Raji (cell line): ENCODE results near the gene NANOG.
"Not testable (repeated sequence)": the region's sequence is repeated elsewhere in the genome, so short reads cannot be mapped to it uniquely, and the experiment has no call there.

ENCODE experiments used
- POLR2A ChIP-seq: IDR thresholded peaks from 2 replicates; pipeline ENCODE4 v1.6.1; 2011; ENCODE audit warnings: low read depth, low read length, control low read depth; ENCODE audit not compliant: insufficient read depth

NANOG gene

DNA sequence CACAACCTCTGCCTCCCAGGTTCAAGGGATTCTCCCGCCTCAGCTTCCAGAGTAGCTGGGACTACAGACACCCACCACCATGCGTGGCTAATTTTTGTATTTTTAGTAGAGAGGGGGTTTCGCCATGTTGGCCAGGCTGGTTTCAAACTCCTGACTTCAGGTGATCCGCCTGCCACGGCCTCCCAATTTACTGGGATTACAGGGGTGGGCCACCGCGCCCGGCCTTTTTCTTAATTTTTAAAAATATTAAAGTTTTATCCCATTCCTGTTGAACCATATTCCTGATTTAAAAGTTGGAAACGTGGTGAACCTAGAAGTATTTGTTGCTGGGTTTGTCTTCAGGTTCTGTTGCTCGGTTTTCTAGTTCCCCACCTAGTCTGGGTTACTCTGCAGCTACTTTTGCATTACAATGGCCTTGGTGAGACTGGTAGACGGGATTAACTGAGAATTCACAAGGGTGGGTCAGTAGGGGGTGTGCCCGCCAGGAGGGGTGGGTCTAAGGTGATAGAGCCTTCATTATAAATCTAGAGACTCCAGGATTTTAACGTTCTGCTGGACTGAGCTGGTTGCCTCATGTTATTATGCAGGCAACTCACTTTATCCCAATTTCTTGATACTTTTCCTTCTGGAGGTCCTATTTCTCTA, at the start of gene NANOG:
Gene NANOG (plus strand): TSS at position 519 of the 645 bp plus-strand sequence. CDS start 213 bp downstream, outside the sequence.
- TF ChIP-seq POLR2A, result not testable (repeated sequence)

DNA sequence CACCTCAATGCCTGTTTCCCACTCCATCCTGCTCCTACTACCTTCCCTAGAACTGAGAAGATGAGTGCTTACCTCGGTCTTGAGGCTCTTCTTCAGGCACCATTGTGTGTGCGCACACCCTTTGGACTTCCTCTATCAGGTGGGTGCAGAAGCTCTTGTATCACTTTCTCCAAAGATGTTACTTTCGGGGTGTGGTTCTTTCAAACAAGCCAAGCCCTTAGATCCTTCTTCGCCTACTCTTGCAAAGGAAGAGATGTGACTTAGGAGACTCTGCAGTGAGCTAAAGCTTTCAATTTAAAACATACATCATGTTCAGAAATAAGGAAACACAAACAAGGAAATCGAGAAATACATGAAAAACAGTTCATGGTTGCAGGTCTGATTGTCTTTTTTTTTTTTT, 42.0 kb upstream of the NANOG start, which contains the start of gene CLEC4C:
Gene CLEC4C (minus strand): TSS at position 130 of the 400 bp plus-strand sequence. CDS start 27 bp downstream, at position 103.
- no peak for TF ChIP-seq POLR2A

DNA sequence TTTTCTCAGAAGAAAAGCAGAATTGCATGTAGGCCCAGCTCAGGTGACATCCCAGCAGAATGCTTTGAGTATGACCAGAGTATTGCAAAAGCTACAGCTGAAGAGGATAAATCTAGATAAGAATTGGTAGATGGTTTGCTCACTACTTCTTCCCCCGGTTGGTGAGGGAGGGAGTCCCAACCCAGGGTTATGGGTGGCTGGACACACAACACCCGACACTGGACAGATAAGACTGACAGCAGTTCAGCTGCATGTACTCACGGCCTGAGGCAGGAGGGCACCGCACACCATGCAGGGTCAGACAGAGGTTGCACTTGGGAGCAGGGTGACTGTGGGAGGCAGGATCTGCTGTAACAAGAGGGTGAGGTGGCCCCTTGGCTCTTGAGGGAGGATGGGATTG, 40.4 kb upstream of the NANOG start:
- no peak for TF ChIP-seq POLR2A

DNA sequence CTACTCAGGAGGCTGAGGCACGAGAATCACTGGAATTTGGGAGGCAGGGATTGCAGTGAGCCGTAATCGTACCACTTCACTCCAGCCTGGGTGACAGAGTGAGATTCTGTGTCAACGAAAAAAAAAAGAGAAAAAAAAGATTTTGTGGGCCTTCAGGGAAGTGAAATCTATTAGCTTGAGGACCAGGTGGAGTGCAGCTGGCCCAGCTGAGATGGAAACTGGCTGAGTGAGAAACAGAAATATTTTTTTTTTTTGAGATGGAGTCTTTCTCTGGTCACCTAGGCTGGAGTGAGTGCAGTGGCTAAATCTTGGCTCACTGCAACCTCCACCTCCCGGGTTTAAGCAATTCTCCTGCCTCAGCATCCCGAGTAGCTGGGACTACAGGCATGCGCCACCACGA, 39.8 kb upstream of the NANOG start:
- no peak for TF ChIP-seq POLR2A

DNA sequence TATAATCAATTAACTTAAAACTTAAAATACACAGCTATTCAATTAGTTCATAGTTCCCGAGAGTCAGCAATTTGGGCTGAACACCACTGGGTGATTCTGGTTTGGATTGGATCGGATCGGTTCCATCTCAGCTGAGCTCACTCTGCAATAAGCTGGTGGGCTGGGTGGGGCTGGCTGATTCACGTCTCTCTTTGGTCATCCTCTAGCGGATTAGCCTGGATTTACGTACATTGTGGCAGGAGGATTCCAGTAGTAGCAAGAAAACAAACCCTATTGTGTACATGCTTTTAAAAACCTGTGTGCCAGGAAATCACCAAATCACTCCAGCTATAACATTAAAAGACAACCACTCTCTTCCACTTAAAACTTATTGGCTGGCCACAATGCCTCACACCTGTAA, 38.9 kb upstream of the NANOG start:
- TF ChIP-seq POLR2A, result no peak

DNA sequence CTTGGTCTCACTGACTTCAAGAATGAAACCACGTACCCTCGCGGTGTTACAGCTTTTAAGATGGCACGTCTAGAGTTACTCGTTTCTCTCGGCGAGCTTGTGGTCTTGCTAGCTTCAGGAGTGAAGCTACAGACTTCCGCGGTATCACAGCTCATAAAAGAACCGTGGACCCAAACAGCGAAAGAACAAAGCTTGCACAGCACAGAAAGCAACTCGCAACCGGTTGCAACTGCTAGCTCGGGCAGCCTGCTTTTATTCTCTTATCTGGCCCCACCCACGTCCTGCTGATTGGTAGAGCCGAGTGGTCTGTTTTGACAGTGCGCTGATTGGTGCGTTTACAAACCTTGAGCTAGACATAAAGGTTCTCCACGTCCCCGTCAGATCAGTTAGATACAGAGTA, 37.8 kb upstream of the NANOG start:
- TF ChIP-seq POLR2A, result no peak

DNA sequence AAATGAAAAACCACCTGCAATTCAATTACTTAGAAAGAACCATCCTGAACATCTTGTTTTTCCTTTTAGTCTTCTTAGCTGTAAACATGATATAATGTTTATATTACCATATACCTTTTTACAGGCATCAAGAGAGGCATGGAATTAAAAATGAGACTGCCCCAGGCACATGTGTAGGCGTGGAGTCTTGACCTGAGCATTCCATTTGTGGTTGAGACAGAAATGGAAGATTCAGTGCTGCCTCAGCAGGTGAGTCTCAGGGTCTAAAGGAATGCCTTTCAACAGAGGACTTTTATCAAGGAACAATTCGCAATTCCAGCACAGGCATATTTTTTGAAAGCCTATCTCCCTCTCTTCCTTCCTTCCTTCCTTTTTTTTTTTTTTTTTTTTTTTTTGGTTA, 32.2 kb upstream of the NANOG start:
- TF ChIP-seq POLR2A, result no peak

DNA sequence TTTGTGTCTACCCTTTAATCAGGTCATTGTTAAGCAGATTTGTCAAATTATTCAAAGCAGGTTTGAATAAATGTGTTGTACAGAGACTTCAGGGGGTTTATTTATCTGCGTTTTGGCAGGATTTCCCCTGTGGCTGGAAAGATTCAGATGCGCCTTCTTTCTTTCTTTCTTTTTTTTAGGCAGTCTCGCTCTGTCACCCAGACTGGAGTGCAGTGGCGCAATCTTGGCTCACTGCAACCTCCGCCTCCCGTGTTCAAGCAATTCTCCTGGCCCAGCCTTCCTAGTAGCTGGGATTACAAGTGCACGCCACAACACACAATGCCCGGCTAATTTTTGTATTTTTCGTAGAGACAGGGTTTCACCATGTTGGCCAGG, 30.4 kb upstream of the NANOG start:
- TF ChIP-seq POLR2A, result no peak

DNA sequence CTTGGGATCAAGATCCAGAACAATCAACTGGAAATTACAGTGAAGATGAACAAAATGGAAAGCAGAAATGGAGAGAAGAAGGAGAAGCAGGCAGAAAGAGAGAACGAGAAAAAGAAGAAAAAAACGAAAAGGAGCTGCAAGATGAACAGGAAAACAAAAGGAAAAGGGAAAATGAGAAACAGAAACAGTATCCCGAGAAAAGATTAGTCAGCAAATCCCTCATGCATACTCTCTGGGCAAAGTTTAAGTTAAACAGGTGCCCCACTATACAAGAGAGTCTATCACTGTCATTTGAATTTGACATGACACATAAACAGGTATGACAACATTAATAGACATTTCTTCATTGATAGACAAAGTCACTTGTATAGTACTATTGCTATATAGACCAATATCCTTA, 19.2 kb upstream of the NANOG start:
- no peak for TF ChIP-seq POLR2A

DNA sequence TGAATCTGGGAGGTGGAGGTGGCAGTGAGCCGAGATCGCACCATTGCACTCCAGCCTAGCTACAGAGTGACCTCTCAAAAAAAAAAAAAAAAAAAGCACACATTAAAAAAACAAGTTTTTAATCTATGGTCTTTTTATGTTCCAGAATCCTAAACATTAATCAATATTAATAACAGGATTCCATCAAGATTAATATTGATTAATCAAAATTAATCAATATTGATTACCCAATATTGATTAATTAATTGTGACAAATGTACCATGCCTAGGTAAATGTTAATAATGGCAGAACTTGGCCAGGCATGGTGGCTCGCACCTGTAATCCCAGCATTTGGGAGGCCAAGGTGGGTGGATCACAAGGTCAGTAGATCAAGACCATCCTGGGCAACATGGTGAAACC, 7.9 kb upstream of the NANOG start:
- no peak for TF ChIP-seq POLR2A

DNA sequence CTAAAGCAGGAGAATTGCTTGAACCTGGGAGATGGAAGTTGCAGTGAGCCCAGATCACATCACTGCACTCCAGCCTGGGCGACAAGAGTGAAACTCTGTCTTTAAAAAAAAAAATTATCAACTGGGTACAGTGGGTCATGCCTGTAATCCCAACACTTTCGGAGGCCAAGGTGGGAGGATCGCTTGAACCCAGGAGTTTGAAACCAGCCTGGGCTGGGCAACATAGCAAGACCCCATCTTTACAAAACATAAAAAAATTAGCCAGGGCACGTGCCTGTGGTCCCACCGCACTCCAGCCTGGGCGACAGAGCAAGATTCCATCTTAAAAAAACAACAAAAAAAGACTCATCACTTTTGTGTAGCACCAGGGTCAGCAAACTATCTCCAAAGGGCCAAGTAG, 7.1 kb upstream of the NANOG start:
- TF ChIP-seq POLR2A, result no peak

DNA sequence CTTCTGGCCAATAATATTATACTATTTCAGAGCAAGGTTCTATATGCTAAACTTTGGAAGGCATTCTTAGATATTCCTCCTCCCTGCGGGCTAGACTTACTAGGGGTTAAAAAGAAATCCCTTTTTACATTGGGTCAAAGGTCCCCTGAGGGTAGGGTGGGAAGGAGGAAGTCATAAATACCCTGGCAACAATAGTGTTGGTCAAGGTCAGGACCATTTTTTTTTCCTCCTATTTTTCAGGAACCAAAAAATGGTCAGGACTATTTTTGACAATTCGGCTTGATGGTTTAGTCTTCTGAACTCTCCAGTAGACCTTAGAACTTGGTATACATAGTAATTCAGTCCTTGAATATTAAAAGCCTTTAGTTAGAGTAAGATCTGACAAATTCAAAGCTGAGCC, 4.5 kb upstream of the NANOG start:
- TF ChIP-seq POLR2A, result no peak

DNA sequence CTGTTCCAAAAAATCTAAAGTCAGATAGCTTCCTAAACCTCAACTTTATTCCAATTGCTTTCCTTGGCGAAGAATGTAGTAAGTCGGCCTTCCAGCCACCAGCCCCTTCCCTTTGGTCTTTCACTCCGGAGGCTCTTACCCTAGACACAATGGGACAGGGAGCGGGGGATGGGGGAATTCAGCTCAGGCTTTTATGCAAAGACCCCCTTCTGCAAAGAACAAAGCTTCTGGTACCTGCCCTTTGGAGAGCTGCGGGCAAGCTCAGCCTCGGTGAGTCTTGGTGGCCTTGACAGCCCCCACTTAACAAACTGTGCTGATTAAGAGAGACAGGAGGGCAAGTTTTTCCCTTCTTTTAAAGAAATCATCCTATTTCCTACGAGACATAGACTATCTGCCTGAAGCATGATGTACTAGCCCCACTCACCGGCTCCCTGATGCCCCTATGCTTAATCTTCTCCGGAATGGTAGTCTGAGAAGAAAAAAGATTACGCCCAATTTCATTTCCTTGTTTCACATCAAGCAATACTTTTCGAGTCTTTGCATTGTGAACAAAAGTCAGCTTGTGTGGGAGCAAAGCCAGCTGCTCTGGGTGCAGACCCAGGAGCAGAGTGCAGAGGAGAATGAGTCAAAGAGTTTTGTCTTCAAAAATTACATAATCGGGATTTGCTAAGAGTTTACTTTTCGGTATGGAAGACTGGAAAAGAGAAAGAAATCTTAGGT, 1.5 kb upstream of the NANOG start:
- TF ChIP-seq POLR2A, result no peak

DNA sequence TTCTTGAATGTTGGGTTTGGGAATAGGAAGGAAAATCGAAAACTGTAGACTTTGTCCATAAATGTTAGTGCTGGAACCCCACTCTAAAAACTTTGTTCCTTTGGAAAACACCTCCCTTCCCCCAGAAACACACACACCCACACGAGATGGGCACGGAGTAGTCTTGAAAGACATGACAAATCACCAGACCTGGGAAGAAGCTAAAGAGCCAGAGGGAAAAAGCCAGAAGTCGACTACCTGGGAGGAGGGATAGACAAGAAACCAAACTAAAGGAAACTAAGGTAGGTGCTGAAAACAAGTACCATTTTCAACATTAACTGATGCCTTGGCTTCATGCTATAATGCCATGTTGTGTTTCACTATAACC, 925 bp upstream of the NANOG start:
- TF ChIP-seq POLR2A, result no peak

DNA sequence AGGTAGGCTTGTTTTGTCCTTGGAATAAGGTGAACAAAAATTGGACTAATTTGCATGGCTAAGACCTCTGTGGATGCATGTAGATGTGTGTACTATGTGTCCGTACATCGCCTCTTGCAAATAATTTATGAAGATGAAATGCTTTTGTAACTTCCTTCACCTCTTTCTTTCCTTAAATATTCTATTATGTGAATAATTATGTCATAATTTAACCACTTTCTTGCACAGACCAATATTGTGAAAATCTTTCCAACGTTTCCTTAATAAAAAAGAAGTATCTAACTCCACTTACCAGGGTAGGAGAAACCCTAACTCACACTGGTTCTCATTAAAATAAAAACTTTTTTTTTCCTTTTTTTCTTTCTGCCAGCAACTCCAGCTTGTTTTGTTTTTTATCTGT, 4.0 kb downstream of the NANOG start:
- no peak for TF ChIP-seq POLR2A

DNA sequence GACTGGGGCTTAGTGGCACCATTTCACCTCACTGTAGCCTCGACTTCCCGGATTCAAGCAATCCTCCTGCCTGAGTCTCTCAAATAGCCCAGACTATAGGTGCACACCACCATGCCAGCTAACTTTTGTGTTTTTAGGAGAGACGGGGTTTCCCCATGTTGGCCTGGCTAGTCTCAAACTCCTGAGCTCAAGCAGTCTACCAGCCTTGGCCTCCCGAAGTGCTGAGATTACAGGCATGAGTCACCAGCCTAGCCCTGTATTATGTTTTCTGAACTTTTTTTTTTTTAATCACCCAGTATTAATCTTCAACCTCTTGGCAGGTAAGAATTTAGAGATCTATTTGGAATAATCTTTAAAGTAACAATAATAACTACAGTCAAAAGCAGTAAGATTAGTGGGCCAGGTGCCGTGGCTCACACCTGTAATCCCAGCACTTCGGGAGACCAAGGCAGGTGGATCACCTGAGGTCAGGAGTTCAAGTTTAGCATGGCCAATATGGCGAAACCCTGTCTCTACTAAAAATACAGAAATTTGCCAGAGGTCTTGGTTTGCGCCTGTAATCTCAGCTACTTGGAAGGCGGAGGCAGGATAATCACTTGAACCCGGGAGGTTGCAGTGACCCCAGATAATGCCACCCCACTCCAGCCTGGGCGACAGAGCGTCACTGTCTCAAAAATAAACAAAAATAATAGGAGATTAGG, 8.6 kb downstream of the NANOG start:
- TF ChIP-seq POLR2A, result no peak
